Measurements from ENCODE around the gene CLIC6.

- TF ChIP-seq CTCF (IDR thresholded peaks at IDR 0.05) (no peak), POLR2A (IDR thresholded peaks at IDR 0.05) (no peak), EP300 (IDR thresholded peaks at IDR 0.05) (no peak)
Measured at GRCh38 chr21:34691390-34692032, 22.7 kb downstream of the CLIC6 start.
